HG03378 (cell line): ENCODE measurements around the gene CPSF7.
A peak's percentile ranks its signal among the peaks of the same experiment; 100 is the strongest.
"Not testable (repeated sequence)": the region's sequence is repeated elsewhere in the genome, so short reads cannot be mapped to it uniquely, and the experiment has no call there.

Source experiments
- ATAC-seq: cut with Tn5 transposase; IDR thresholded peaks from one replicate; pipeline ENCODE4 v1.9.1; 2021; ENCODE audit warnings: mild to moderate bottlenecking, moderate library complexity; ENCODE audit not compliant: unreplicated experiment

Gene CPSF7

DNA sequence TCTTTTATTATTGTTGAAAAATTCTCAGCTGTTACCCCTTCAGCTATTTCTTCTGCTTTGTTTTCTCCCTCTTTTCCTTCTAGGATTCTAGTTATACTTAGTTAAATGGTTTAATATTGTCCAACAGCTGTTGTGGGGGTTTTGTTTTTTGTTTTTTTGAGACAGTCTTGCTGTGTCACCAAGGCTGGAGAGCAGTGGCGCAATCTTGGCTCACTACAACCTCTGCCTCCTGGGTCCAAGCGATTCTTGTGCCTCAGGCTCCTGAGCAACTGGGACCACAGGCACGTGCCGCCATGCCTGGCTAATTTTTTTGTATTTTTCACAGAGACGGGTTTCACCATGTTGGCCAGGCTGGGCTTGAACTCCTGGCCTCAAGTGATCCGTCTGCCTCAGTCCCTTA lies 12.8 kb upstream of the CPSF7 start:
- ATAC-seq: no peak

DNA sequence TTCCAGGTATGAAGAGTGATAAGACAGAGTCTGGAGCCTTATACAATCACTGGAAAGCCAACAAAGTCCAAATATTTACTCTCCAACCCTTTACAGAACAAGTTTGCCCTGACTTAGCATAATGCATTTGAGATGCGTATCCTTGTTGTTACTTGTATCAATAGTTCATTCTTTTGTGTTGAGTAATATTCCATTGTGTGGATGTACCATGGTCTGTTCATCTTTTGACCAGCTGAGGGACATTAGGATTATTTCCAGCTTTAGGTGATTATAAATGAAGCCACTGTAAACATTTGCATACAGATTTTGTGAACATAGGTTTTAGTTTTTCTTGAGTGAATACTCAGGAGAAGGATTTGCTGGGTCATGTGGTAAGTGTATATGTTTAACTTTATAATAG lies 9.8 kb upstream of the CPSF7 start:
- ATAC-seq: no peak

DNA sequence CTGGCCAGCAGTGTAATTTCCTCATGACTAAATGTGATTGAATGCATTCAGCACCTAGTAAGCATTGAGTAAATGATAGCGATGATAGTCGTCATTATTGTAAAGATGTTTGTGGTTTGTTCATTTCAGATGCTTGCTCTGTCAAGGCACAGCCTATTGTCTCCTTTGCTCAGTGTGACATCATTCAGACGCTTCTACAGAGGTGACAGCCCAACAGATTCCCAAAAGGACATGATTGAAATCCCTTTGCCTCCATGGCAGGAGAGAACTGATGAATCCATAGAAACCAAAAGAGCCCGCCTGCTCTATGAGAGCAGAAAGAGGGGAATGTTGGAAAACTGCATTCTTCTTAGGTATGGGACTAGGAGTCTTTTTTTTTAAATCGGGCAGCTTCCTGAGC lies 7.7 kb upstream of the CPSF7 start:
- no peak for ATAC-seq

DNA sequence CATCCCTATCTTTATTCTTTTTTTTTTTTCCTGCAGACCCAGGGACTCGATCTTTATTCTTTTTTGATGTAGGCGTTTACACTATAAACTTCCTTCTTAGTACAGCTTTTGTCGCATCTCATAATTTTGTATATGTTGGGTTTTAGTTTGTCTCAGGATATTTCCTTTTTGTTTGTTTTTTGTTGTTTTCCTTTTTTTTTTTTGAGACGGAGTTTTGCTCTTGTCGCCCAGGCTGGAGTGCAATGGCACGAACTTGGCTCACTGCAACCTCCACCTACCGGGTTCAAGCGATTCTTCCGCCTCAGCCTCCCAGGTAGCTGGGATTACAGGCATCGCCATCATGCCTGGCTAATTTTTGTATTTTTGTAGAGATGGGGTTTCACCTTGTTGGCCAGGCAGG lies 1.1 kb upstream of the CPSF7 start:
- ATAC-seq: not testable (repeated sequence)

DNA sequence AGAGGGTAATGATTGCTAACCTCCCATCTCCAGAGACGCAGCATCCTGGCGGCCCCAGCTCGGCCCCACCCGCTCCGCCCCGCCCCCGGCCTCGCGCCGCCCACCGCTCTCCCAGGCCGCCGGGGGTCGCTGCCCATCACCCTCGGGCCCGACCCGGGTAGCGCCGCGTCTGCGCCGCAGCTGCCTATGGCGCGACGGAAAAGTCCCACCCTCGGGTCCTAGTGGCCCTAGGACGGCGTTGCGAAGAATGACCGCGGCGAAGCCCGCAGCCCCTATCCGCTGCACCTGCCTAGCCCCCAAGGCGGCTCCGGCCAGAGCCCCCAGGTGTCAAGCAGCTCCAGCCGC lies 457 bp downstream of the CPSF7 start:
- peak; percentile 34 for ATAC-seq

DNA sequence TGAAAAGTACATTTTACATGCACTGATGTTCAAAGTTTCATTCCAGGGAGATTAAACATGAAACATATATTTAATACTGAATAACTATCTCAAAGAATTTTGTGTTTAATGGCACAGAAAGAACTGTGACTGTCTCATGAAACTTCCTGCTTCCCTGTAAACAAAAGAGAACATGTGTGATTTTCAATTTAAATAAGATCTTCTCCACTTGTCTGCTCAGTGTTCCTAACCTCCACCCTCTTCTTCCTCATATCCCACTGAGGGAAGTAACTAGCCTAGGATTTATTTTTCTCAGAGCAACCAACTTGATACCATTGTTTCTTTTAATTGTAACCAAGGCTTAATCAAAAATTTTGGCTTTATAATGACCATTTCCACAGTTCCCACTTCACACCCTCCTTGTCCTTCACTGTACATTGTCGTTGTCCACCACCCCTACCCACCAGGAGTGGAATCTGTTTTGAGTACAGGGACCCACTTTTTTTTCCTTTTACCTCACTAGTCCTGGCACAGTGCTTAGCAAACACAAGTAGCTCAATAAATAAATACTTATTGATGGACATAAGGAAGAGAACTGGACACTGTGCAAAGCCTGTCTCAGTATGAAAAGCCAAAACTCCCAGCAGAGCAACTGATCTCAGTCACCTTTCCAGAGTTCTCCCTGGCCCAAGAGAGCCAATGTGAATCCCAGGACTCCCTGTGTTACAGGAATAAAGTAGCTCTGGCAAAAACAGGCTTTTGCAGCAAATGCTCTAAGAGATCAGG lies 4.2 kb downstream of the CPSF7 start:
- ATAC-seq: no peak

DNA sequence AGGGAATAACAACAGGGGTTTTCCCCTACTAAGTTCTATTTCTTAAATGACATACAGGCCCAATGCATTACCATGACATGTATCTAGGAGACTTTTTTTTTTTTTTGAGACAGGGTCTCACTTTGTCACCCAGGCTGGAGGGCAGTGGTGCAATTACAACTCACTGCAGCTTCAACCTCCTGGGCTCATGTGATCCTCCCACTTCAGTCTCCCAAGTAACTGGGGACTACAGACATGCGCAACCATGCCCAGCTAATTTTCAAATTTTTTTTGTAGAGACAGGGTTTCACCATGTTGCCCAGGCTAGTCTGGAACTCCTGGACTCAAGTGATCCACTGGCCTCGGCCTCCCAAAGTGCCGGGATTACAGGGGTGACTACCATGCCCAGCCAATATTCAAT lies 7.5 kb downstream of the CPSF7 start:
- ATAC-seq: no peak

DNA sequence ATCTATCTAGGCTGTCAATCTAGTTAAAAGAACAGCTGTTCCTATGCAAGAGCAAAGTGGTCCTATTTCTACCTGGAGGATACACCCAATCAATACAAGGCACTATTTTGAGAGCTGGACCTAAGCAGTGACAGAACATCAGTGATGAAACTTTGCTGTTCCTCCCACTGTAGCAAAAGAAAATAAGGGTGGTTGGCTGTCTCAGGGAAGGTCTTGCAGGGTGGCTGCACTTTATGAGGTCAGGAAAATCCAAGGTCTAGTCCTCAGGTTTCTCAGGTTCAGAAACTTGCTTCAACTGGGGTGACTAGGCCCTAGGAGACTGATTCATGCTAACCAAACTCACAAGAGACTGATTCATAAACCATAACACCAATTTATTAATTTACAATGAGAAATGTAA lies 11.6 kb downstream of the CPSF7 start:
- ATAC-seq: no peak

DNA sequence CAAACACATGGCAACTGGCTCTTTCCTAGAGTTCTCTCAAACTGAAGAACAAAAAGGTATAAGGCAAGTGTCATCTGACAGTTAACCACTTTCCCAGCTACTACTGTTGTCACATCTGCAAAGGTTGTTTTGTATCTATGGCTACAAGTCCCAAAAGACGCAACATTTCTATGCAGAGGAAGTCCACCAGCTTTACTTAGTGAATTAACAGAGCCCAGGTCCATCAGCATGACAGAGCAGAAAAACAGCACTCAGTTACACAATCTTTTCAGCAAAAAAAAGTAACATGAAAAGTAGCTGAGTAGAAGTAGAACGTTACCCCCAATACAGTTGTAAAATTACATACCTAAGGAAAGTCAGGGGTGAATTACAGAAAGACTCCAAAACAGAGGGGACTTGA lies 12.1 kb downstream of the CPSF7 start:
- ATAC-seq: no peak

DNA sequence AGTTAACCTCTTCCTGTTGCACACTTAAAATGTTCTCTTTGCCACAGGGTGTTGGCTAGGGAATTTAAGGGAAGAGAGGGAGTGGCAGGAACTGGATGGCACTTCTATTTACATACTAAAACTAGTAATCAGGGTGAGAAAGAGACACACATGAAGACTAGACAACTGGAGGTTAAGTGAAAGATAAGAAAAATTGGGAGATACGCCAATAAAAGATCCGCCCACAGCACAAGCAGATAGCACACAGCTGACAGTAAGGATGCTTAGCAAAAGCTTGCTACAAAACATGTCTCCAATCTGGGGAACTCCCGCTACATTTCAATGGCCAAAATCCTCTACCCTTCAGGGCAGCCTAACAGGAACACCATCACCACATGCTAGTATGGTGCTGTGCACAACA lies 12.8 kb downstream of the CPSF7 start:
- no peak for ATAC-seq

DNA sequence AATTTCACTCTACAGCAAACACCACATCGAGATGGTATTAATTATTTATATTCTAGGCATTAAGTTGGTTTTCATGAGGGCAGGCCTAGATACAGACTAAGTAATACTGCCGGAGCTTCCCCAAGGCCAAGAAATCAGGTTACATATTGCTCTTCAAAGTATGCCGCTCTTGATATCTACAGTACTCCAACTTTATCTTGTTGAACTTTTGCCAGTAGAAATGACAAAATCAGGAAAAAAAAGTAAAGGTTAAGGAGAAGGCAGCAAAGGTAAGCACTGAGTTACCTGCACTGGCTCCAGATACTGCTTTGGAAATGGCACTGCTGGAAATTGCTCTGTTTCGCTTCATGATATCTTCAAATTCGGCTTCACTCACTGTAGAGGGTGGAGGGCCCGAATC lies 14.4 kb downstream of the CPSF7 start:
- ATAC-seq: no peak

DNA sequence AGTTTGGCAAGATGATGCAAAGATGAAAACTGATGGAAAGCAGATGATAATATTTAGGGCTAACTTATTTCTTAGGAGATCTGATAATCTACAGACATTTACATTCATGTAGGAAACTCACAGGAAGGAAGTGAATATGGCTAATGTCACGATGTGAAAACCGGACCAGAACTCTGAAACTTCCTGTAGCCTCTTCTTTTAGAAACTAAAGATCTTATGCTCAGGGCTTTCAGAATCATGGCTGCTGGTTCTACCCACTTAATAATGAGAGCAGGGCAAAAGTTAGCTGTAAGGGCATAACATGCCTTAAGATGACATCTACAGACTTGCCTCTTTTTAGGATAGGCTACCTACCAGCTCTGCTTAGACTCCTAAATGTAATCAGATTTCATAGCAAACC lies 15.2 kb downstream of the CPSF7 start:
- ATAC-seq: no peak

DNA sequence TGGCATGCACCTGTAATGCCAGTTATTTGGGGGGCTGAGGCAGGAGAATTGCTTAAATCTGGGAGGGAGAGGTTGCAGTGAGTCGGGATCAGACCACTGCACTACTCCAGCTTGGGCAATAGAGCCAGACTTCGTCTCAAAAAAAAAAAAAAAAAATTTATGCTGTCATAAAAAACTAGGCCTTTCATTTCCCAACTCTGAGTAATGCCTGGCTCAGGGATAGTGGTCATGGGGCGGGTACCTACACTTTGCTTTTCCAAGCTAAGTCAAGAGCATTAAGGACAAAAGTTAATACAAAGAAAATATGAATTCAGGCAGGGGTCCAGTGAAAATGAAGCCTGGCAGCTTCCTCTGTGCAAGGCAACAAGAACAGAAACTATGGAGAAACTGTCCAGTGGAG lies 16.3 kb downstream of the CPSF7 start:
- no peak for ATAC-seq

DNA sequence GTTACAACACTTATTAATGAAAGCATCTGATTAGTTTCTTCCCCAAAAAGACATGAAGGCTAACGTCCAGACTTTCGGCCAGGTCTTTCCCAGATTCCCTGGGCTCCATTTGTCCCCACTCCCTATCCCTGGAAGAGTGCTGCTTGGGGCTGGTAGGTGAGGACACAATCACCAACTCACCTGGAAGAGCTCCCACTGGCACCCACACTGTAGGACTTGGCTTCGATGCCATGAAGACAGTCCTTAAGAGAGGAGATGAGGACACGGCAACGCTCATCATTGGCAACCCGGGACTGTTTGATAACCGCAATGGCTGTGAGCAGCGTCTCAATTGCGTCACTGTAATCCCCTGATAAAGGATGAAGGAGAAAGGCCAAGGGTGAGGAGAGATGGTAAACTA lies 18.2 kb downstream of the CPSF7 start:
- no peak for ATAC-seq

DNA sequence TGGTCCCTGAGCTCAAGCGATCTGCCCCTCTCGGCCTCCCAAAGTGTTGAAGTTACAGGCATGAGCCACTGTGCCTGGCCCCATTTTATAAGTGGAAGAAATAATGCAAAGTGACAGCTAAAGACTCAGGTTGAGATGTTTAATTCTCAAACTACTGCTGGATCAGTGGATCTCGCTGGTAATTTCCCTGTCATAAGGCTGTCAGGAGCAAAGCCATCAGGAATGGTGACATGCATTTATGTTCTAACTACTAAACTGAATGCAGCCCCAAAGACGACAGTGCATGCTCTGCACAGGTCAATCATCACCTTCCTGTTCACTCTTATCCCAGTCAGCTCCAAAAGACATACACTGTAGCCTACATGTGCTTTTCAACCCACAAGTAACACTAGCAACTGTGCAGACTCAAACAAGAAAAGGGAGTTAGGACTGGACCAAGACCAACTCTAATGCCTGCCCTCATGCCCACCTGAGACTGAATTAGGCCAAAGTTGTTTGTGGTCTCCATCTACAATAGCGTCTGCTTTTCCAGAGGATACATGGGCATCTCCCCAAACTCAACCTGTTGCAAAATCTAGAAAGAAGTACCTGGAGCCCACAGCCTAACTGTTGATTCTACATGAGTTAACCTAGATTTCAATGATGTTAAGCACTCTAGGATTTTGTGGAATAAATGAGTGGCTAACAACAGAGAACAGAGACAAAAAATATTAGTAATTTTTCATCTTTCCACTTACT lies 22.6 kb downstream of the CPSF7 start:
- ATAC-seq: no peak

DNA sequence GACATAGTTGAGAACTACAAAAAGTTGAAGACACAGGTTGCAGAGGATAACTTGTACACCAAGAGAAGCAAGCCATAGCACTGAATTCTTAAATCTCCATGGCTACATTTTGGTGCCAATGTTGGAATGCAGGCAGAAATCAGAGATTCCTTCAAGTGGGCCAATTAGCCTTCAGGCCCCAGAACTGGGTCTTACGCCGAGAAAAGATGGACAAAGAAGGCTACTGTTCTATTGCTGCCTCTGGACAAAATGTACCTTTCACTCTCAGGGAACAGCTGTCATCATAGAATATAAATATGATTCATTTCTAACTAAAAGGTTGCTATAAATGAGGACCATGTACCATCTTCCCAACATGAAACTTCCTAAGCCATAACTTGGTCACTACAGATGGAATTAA lies 23.7 kb downstream of the CPSF7 start:
- ATAC-seq: no peak

DNA sequence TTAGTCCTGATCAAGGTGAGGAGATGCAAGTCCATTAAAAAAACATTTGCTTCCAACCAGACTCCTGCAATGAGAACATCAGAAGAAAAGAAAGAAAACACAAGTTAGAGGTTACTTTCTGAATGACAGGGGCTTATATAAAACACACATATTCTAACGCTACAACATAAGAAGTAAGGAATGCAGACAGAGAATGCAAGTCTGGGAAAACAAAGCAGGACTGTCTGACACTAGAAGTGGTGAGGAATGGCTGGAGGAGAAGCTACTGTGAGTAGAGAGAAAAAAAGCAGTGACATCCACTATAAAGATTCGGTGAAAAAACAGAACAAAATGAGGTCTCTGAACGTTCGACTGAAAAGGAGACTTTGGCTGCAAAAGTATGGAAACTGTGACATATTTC lies 25.1 kb downstream of the CPSF7 start:
- ATAC-seq: no peak

DNA sequence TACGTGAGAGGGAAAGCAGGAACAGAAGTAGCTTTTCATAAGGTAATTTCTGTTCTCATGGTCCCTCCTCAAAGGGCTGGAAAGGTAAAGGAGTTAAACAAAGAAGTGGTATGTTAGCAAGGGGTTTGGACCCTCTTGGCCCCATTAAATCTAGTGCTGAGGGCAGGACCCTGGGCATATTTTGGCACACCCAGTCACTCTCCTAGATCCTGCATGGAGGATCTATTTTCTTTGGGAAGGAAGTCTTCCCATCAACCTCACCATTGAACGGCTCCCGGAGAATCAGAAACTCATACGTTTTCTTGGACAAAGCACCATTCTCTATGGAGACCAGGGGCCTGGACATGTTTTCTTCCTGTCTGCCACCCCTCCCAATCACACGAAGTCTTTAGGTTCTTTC lies 25.7 kb downstream of the CPSF7 start:
- no peak for ATAC-seq

DNA sequence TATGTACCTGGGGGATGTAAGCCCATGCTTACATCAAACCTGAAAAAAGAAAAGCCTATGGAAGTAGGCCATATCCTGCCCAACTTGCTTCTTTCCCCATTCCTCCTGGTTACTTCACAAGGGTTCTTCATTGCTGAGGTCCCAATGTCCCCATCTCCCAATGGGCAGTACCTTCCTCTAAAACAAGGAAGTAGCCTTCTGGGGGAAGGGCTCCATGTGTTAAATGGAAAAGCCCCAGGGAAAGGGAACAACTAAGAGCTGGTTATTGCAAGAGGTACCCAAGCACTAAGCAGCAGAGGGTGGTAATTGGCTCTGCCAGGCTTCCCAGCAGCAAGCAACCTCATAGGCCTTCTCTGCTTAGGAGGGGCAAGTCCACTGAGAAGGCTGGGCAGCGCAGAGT lies 26.1 kb downstream of the CPSF7 start:
- no peak for ATAC-seq

DNA sequence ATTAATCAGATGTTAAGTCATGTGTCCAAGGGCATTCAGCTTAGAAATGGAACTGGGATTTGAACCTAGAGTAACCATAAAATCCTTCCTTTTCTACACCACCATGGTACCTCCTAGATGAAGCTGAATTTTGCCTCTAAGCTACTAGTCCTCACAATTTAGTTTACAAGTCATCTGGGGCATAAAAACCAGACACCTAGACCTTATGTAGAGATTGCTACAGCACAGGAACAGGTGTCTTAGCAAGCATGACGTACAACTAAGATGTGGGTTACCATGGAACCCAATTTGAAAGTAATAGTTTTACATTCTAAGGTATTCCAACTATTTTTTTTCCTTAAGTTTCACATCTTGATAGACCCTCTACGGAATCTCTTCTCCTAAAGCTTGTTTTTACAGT lies 28.2 kb downstream of the CPSF7 start:
- ATAC-seq: no peak

DNA sequence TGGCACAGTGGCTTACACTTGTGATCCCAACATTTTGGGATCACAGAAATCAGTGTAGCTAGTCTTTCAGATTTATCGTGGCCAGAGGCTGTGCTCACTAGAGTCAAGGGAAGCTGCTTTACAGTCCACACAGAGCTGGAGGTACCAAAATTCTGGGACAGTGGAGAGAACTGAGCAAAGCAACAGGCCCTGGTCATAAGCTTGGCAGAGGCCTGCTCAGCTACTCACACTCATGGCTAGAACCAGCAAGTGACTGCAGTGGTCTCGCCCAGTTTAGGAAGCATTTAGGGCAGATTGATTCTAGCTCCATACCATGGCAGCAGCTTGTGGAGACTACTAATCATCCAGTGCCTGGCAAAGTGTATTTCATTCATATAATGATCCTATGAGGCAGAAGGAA lies 28.6 kb downstream of the CPSF7 start:
- no peak for ATAC-seq

DNA sequence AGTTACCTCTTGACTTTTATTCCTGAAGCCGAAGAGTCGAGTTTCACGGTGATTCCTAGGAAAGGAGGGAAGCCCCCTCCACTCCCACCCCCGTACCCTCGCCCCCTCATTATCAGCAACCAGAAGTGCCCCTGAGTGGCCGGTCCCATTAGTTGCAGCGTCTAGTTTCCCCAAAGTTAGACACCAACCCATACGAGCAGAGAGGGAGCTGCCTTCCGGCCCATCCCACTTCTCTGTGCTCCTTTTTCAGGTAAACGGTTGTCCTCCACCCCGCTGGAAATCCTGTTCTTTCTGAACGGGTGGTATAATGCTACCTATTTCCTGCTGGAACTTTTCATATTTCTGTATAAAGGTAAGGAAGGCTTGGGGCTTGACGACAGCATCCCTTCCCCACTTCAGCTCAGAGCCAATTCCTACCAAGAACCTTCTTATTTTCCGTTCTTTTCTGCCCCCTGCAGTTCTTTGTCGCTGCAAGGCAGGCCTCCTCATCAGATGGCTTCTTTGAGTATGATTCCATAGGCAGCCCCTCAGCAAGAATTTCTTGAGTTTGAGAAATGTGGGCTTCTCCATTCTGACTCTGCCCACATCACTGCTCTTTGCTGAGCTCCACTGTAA lies 36.7 kb downstream of the CPSF7 start:
- no peak for ATAC-seq
